Tibial artery (tissue), 4 donors: ENCODE data around the gene SIGLEC11.

Experiments used
- DNase-seq, 2 donors: peaks; one replicate each; pipeline ENCODE4 v3.0.0-alpha.2; 2019
- H3K27ac ChIP-seq, 2 donors: fragments of 200-600 bp; sonication (generic) in 1 of 2; 1 replicate in 1 of 2; 2 replicates in 1 of 2; pipeline ENCODE4 v1.5.1; 2018 to 2019; ENCODE audit warnings: mild to moderate bottlenecking in 1 of 2
- H3K27me3 ChIP-seq, 2 donors: fragments of 200-600 bp; sonication (generic) in 1 of 2; one replicate each; pipeline versions ENCODE4 v1.5.1 to v1.6.0; 2016 to 2019
- H3K36me3 ChIP-seq, 3 donors: fragments of 200-600 bp; sonication (generic) in 2 of 3; one replicate each; pipeline ENCODE4 v1.5.1; 2016 to 2019; ENCODE audit warnings: mild to moderate bottlenecking in 2 of 3
- H3K4me1 ChIP-seq, 4 donors: fragments of 200-600 bp; sonication (generic) in 2 of 4; 1 replicate in 3 of 4; 2 replicates in 1 of 4; pipeline ENCODE4 v1.5.1; 2016 to 2019
- H3K4me3 ChIP-seq, 2 donors: fragments of 200-600 bp; sonication (generic) in 1 of 2; 1 replicate in 1 of 2; 2 replicates in 1 of 2; pipeline ENCODE4 v1.5.1; 2018 to 2019; ENCODE audit warnings: mild to moderate bottlenecking in 2 of 2
- H3K9me3 ChIP-seq, 3 donors: fragments of 200-600 bp; sonication (generic) in 1 of 3; one replicate each; pipeline ENCODE4 v1.5.1; 2016 to 2019
- CTCF ChIP-seq, 2 experiments: fragments of 200-600 bp in 1 of 2; fragments of 450-650 bp in 1 of 2; IDR thresholded peaks; one replicate each; pipeline ENCODE4 v1.5.1; 2017 to 2019; ENCODE audit warnings: antibody characterized with exemption in 2 of 2, mild to moderate bottlenecking in 1 of 2, moderate library complexity in 1 of 2
- intact Hi-C: fragments of 100-400 bp; cut with DNase I; formaldehyde crosslinking; loops from one replicate; pipeline ENCODE4 v1.15.0; 2023; ENCODE audit warnings: low total_unique reads

Gene SIGLEC11

GRCh38 chr19:50000038-50000840 lies 39.3 kb upstream of the SIGLEC11 start:
- peaks cover 0 to 27% (median 21%) of the 10 kb centered on the region in 4 donors for H3K4me1 ChIP-seq

GRCh38 chr19:49999371-50000010 lies 38.5 kb upstream of the SIGLEC11 start:
- H3K27me3 ChIP-seq, result no peaks in the 10 kb centered on the region
- TF ChIP-seq CTCF (IDR thresholded peaks at IDR 0.05), result no peak
- intact Hi-C loops, result no loop called here
- H3K27ac ChIP-seq, result no peak overlapping the region
- H3K36me3 ChIP-seq, result peaks cover 43 to 95% (median 67%) of the 10 kb centered on the region in 3 donors
- no peak for DNase-seq
- peaks cover 0 to 20% (median 15%) of the 10 kb centered on the region in 4 donors for H3K4me1 ChIP-seq
- no peaks in the 10 kb centered on the region for H3K9me3 ChIP-seq
- H3K4me3 ChIP-seq, result no peak overlapping the region

More at GRCh38 chr19:50000038-50000840, 39.3 kb upstream of the SIGLEC11 start:
- no peaks in the 10 kb centered on the region for H3K27me3 ChIP-seq
- H3K9me3 ChIP-seq, result no peaks in the 10 kb centered on the region
- intact Hi-C loops, result no loop called here
- DNase-seq, result no peak
- no peak overlapping the region for H3K4me3 ChIP-seq
- TF ChIP-seq CTCF (IDR thresholded peaks at IDR 0.05), result no peak
- no peak overlapping the region for H3K27ac ChIP-seq
- peaks cover 35 to 93% (median 65%) of the 10 kb centered on the region in 3 donors for H3K36me3 ChIP-seq

GRCh38 chr19:49997709-49998108 lies 36.7 kb upstream of the SIGLEC11 start:
- peaks cover 0 to 3% (median under 1%) of the 10 kb centered on the region in 4 donors for H3K4me1 ChIP-seq
- H3K36me3 ChIP-seq, result peaks cover 56 to 99% (median 85%) of the 10 kb centered on the region in 3 donors
- intact Hi-C loops, result no loop called here
- no peak for DNase-seq
- H3K27me3 ChIP-seq, result no peaks in the 10 kb centered on the region
- H3K9me3 ChIP-seq, result no peaks in the 10 kb centered on the region
- H3K27ac ChIP-seq, result no peak overlapping the region
- no peak for TF ChIP-seq CTCF (IDR thresholded peaks at IDR 0.05)
- H3K4me3 ChIP-seq, result no peak overlapping the region

- Histone ChIP-seq H3K27ac (no peak overlapping the region), H3K27me3 (no peaks in the 10 kb centered on the region), H3K4me1 (no peaks in the 10 kb centered on the region), H3K4me3 (no peak overlapping the region), H3K36me3 (peaks cover 77 to 97% (median 81%) of the 10 kb centered on the region in 3 donors), H3K9me3 (no peaks in the 10 kb centered on the region)
- intact Hi-C loops, result no loop called here
- no peak for DNase-seq
- no peak for TF ChIP-seq CTCF (IDR thresholded peaks at IDR 0.05)
Measured at GRCh38 chr19:49988433-49988832, 27.5 kb upstream of the SIGLEC11 start.

GRCh38 chr19:49988007-49988406 lies 27.0 kb upstream of the SIGLEC11 start:
- intact Hi-C loops, result no loop called here
- DNase-seq, result no peak
- peaks cover 77 to 93% (median 77%) of the 10 kb centered on the region in 3 donors for H3K36me3 ChIP-seq

More at GRCh38 chr19:49988007-49988406, 27.0 kb upstream of the SIGLEC11 start:
- Histone ChIP-seq H3K9me3 (no peaks in the 10 kb centered on the region), H3K4me1 (no peaks in the 10 kb centered on the region), H3K27me3 (no peaks in the 10 kb centered on the region), H3K27ac (no peak overlapping the region), H3K4me3 (no peak overlapping the region)
- TF ChIP-seq CTCF (IDR thresholded peaks at IDR 0.05), result no peak
